GM12878 (cell line): Measurements from ENCODE around the gene LMO2. TPM values are rescaled to one million over a fixed set of nuclear protein-coding genes. Genes with fewer than 3 reads are reported as not detected.

Source experiments
- ATAC-seq: fragments of 200-7000 bp; cut with Tn5 transposase; 3 replicates; pipeline ENCODE4 v1.9.1; 2020; ENCODE audit warnings: mild to moderate bottlenecking, moderate library complexity
- BruUV-seq: library from RNA; stranded (reverse); fragments of 400-500 nt; replicated peaks from 2 replicates; lab custom pipeline; 2021; lab: Mats Ljungman, UMichigan
- CTCF ChIA-PET: fragments of 300-600 bp; sonication (Branson Sonifier 250); formaldehyde crosslinking; extraction: SDS; loops from one replicate; lab custom pipeline; 2021; ENCODE audit warnings: inconsistent platforms; lab: Yijun Ruan, JAX
- POLR2A ChIA-PET: fragments of 350-600 bp; formaldehyde crosslinking; extraction: SDS; loops from one replicate; lab custom pipeline; 2021; ENCODE audit warnings: inconsistent platforms; lab: Charles Lee
- RAD21 ChIA-PET: fragments of 300-600 bp; sonication (Branson Sonifier 250); formaldehyde crosslinking; loops from one replicate; lab custom pipeline; 2023; ENCODE audit warnings: antibody characterized with exemption; ENCODE audit not compliant: unreplicated experiment; lab: Charles Lee
- SMC1A ChIA-PET: fragments of 300-600 bp; sonication (Branson Sonifier 250); formaldehyde crosslinking; loops from one replicate; lab custom pipeline; 2023; ENCODE audit not compliant: unreplicated experiment, uncharacterized antibody; lab: Charles Lee
- DNase-seq: peaks from one replicate; pipeline ENCODE4 v3.0.0-alpha.2; 2011; ENCODE audit warnings: low read depth, low spot score
- FAIRE-seq: peaks from 3 replicates; lab custom pipeline; 2011; peaks lifted over from hg19 to GRCh38; lab: Jason Lieb, UNC
- H2AFZ ChIP-seq: 2 replicates; pipeline ENCODE4 v1.6.0; 2011; ENCODE audit warnings: low read depth, low read length, control low read depth; ENCODE audit not compliant: control insufficient read depth
- H3K27ac ChIP-seq: 2 replicates; pipeline ENCODE4 v1.5.1; 2011; ENCODE audit warnings: control low read depth; ENCODE audit not compliant: control insufficient read depth, insufficient read depth
- H3K27me3 ChIP-seq, 2 experiments: replicated peaks in 1 of 2; 2 replicates each; pipeline versions ENCODE4 v1.6.0 to v1.6.1; 2011; ENCODE audit warnings: low read length in 1 of 2; ENCODE audit not compliant: control insufficient read depth in 2 of 2, insufficient read depth in 2 of 2
- H3K36me3 ChIP-seq, 2 experiments: 2 replicates each; pipeline ENCODE4 v1.5.1; 2011; ENCODE audit warnings: low read length in 1 of 2; ENCODE audit not compliant: control insufficient read depth in 2 of 2, insufficient read depth in 2 of 2
- H3K4me1 ChIP-seq: 2 replicates; pipeline ENCODE4 v1.6.1; 2011; ENCODE audit warnings: mild to moderate bottlenecking, low read length, moderate library complexity, mixed read lengths; ENCODE audit not compliant: control insufficient read depth, insufficient read depth
- H3K4me2 ChIP-seq: 2 replicates; pipeline ENCODE4 v1.6.0; 2011; ENCODE audit warnings: control low read depth; ENCODE audit not compliant: control insufficient read depth, insufficient read depth
- H3K4me3 ChIP-seq: fragments of 200-600 bp; sonication (generic); 2 replicates; pipeline ENCODE4 v1.5.1; 2016
- H3K79me2 ChIP-seq: 2 replicates; pipeline ENCODE4 v1.6.0; 2011; ENCODE audit warnings: low read length; ENCODE audit not compliant: control insufficient read depth, insufficient read depth
- H3K9ac ChIP-seq: 2 replicates; pipeline ENCODE4 v1.8.0; 2011; ENCODE audit warnings: low read length, control low read depth, mixed read lengths; ENCODE audit not compliant: control insufficient read depth, insufficient read depth
- H3K9me3 ChIP-seq: replicated peaks from 3 replicates; pipeline ENCODE4 v1.5.1; 2011; ENCODE audit warnings: mild to moderate bottlenecking, low read length; ENCODE audit not compliant: control insufficient read depth, insufficient read depth
- H4K20me1 ChIP-seq: 2 replicates; pipeline ENCODE4 v1.6.0; 2011; ENCODE audit not compliant: control insufficient read depth, insufficient read depth
- BHLHE40 ChIP-seq, 2 experiments: fragments of 450-650 bp in 1 of 2; IDR thresholded peaks; 2 replicates each; pipeline ENCODE4 v1.6.1; 2011 to 2017; ENCODE audit warnings: low read depth in 2 of 2, borderline replicate concordance in 1 of 2, improper control_type of control experiment in 1 of 2, low read length in 1 of 2, mild to moderate bottlenecking in 1 of 2
- BRCA1 ChIP-seq: IDR thresholded peaks from 2 replicates; pipeline ENCODE4 v1.6.1; 2011; ENCODE audit warnings: low read depth, low read length, improper control_type of control experiment
- EP300 ChIP-seq, 2 experiments: fragments of 150-350 bp in 1 of 2; IDR thresholded peaks; 2 replicates each; pipeline ENCODE4 v1.6.1; 2011 to 2012; ENCODE audit warnings: low read depth in 2 of 2, low read length in 2 of 2, borderline replicate concordance in 1 of 2, improper control_type of control experiment in 1 of 2, inconsistent platforms in 1 of 2; ENCODE audit not compliant: control insufficient read depth in 1 of 2
- EZH2 ChIP-seq: IDR thresholded peaks from 2 replicates; pipeline ENCODE4 v1.6.1; 2012; ENCODE audit warnings: low read depth, mild to moderate bottlenecking, control low read depth, inconsistent platforms, low read length, borderline replicate concordance; ENCODE audit not compliant: control insufficient read depth
- HDAC2 ChIP-seq: fragments of 200-600 bp; sonication (generic); IDR thresholded peaks from 2 replicates; pipeline ENCODE4 v1.6.1; 2017
- MTA2 ChIP-seq: fragments of 450-650 bp; IDR thresholded peaks from 2 replicates; pipeline ENCODE4 v1.6.1; 2016; ENCODE audit warnings: low read depth, mild to moderate bottlenecking, moderate library complexity
- NFYA ChIP-seq: IDR thresholded peaks from 2 replicates; pipeline ENCODE4 v1.6.1; 2011; ENCODE audit warnings: low read depth, mild to moderate bottlenecking, low read length, improper control_type of control experiment, borderline replicate concordance
- NR2C1 ChIP-seq: fragments of 450-650 bp; IDR thresholded peaks from 2 replicates; pipeline ENCODE4 v1.6.1; 2017; ENCODE audit warnings: antibody characterized with exemption, mild to moderate bottlenecking, moderate library complexity
- PML ChIP-seq: IDR thresholded peaks from 2 replicates; pipeline ENCODE4 v1.6.1; 2012; ENCODE audit warnings: low read length, inconsistent platforms
- POLR2AphosphoS5 ChIP-seq: IDR thresholded peaks from 2 replicates; pipeline ENCODE4 v1.6.1; 2011; ENCODE audit warnings: mild to moderate bottlenecking, low read length, inconsistent platforms
- SMC3 ChIP-seq: IDR thresholded peaks from 2 replicates; pipeline ENCODE4 v1.6.1; 2011; ENCODE audit warnings: low read length, improper control_type of control experiment, borderline replicate concordance
- TCF12 ChIP-seq: IDR thresholded peaks from 2 replicates; pipeline ENCODE4 v1.6.1; 2011; ENCODE audit warnings: low read depth, mild to moderate bottlenecking, low read length
- ZBED1 ChIP-seq: IDR thresholded peaks from 2 replicates; pipeline ENCODE4 v1.6.1; 2016; ENCODE audit warnings: borderline replicate concordance
- ZNF207 ChIP-seq: fragments of 450-650 bp; IDR thresholded peaks from 2 replicates; pipeline ENCODE4 v1.6.1; 2014; ENCODE audit warnings: antibody characterized with exemption, mild to moderate bottlenecking, borderline replicate concordance
- ZZZ3 ChIP-seq: IDR thresholded peaks from 2 replicates; pipeline ENCODE4 v1.6.1; 2011; ENCODE audit warnings: low read depth; ENCODE audit not compliant: control insufficient read depth, insufficient read length
- WGBS: methylation state at CpG from one replicate; pipeline ENCODE4 v1.1.6; 2016; ENCODE audit warnings: low lambda C conversion rate; ENCODE audit not compliant: insufficient replicate concordance, insufficient coverage; ENCODE audit errors: missing lambda C conversion rate; 5-methylcytosine and 5-hydroxymethylcytosine counted together
- in situ Hi-C: fragments of 300-500 bp; cut with MboI; formaldehyde crosslinking; loops from 9 replicates; pipeline ENCODE4 v1.14.3; 2018; ENCODE audit warnings: mixed read lengths
- intact Hi-C: fragments of 100-400 bp; cut with micrococcal nuclease; formaldehyde crosslinking; loops from one replicate; pipeline ENCODE4 v1.14.2; 2022; ENCODE audit not compliant: unreplicated experiment
- polyA plus RNA-seq, 11 experiments: library from polyadenylated mRNA; depleted of rRNA in 4 of 11; unstranded in 6 of 11; stranded (reverse) in 5 of 11; fragments of >200 nt; fragmentation: Nextera tagmentation in 4 of 11; fragmentation: Illumina TruSeq in 1 of 11; extraction: Ambion mirVana in 4 of 11; extraction: Trizol in 1 of 11; gene quantifications; 1 replicate in 1 of 11; 2 replicates in 10 of 11; pipeline versions ENCODE4 v1.2.1 to v1.2.3, GENCODE V29; 2011 to 2016; ENCODE audit warnings: inconsistent platforms in 2 of 11, missing spikeins in 2 of 11, low read depth in 1 of 11
- total RNA-seq, 4 experiments: library from RNA; depleted of rRNA in 3 of 4; stranded (reverse); fragments of >200 nt in 3 of 4; fragmentation: Illumina TruSeq in 1 of 4; extraction: Trizol in 1 of 4; gene quantifications; 2 replicates each; pipeline versions ENCODE4 v1.2.1 to v1.2.3, GENCODE V29; 2013 to 2021
- TF ChIP-seq, protein P1 (sequence below): fragments of 450-650 bp; formaldehyde crosslinking; IDR thresholded peaks from 2 replicates; pipeline ENCODE4 v1.5.0; 2022; ENCODE audit warnings: mild to moderate bottlenecking, missing genetic modification characterization
- TF ChIP-seq, protein P2 (sequence below): IDR thresholded peaks from 2 replicates; pipeline ENCODE4 v1.6.1; 2012; ENCODE audit warnings: low read depth, low read length, improper control_type of control experiment
- TF ChIP-seq, protein P3 (sequence below): IDR thresholded peaks from 2 replicates; pipeline ENCODE4 v1.6.1; 2012; ENCODE audit warnings: low read length, inconsistent platforms

Gene LMO2
- total and polyA plus RNA-seq, 10 of the 15 experiments (the other 5 are each of a cell fraction or from before 2014, with no cell fraction given) = 0.29 to 1.9 (median 1.1) TPM; not detected in 1

DNA sequence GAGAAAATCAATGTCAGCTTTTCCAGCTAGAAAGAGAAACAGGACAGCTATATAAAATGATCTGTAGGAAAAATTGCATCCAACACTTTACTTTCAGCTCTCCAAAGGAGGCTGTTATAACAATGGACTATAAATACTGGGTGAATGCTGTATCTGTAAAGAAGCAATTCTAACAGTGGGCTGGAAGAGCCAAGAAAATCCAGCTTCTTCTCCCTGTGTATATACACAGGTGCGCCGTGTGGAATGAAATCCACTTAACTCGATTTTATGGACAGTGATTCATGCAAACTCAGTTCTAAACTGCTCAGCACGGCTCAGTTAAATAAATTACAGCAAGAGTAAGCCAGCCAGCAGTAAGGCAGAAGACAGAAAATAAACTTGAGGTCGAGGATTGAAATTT, 32.5 kb upstream of the LMO2 start:
- Histone ChIP-seq H3K9ac (no peak overlapping the region), H3K79me2 (no peaks in the 10 kb centered on the region), H3K27ac (no peak overlapping the region), H3K4me2 (no peak overlapping the region), H3K36me3 (no peaks in the 10 kb centered on the region), H3K9me3 (peaks cover 2% of the 10 kb centered on the region; the same call in 1 of the 3 replicates), H3K4me1 (peaks cover 18% of the 10 kb centered on the region), H3K4me3 (no peak overlapping the region), H3K27me3 (no peaks in the 10 kb centered on the region), H4K20me1 (no peaks in the 10 kb centered on the region), H2AFZ (no peak overlapping the region)
- intact Hi-C loops (loop anchor here (5.0 kb wide), 1 partner anchor 67 kb away; no protein-coding TSS in a partner anchor), in situ Hi-C loops (no loop called here)
- CTCF ChIA-PET = interaction anchor here (1.3 kb wide), 1 partner anchor 9 kb away, joined by 4 read pairs; no protein-coding TSS in a partner anchor
- ATAC-seq (no peak), DNase-seq (no peak), FAIRE-seq (no peak)
- RAD21 ChIA-PET = no interaction called here
- SMC1A ChIA-PET = interaction anchor here (0.6 to 2.8 kb wide), 4 partner anchors 9 to 239 kb away, joined by 3 to 7 read pairs (median 4); no protein-coding TSS in a partner anchor
- TF ChIP-seq POLR2AphosphoS5 (no peak), HDAC2 (no peak), EP300 (IDR thresholded peaks at IDR 0.05; ENCODE audit: borderline replicate concordance in 1 of 2, control insufficient read depth in 1 of 2, low read depth in 2 of 2, low read length in 2 of 2) (no peak), BRCA1 (no peak), PML (no peak), NFYA (no peak), ZZZ3 (no peak), TCF12 (no peak), SMC3 (no peak), ZBED1 (no peak), EZH2 (no peak), BHLHE40 (IDR thresholded peaks at IDR 0.05; ENCODE audit: borderline replicate concordance in 1 of 2, low read depth in 2 of 2, low read length in 1 of 2) (no peak), MTA2 (no peak), NR2C1 (no peak), ZNF207 (no peak)
- TF ChIP-seq, protein P1, sequence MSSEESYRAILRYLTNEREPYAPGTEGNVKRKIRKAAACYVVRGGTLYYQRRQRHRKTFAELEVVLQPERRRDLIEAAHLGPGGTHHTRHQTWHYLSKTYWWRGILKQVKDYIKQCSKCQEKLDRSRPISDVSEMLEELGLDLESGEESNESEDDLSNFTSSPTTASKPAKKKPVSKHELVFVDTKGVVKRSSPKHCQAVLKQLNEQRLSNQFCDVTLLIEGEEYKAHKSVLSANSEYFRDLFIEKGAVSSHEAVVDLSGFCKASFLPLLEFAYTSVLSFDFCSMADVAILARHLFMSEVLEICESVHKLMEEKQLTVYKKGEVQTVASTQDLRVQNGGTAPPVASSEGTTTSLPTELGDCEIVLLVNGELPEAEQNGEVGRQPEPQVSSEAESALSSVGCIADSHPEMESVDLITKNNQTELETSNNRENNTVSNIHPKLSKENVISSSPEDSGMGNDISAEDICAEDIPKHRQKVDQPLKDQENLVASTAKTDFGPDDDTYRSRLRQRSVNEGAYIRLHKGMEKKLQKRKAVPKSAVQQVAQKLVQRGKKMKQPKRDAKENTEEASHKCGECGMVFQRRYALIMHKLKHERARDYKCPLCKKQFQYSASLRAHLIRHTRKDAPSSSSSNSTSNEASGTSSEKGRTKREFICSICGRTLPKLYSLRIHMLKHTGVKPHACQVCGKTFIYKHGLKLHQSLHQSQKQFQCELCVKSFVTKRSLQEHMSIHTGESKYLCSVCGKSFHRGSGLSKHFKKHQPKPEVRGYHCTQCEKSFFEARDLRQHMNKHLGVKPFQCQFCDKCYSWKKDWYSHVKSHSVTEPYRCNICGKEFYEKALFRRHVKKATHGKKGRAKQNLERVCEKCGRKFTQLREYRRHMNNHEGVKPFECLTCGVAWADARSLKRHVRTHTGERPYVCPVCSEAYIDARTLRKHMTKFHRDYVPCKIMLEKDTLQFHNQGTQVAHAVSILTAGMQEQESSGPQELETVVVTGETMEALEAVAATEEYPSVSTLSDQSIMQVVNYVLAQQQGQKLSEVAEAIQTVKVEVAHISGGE (CRISPR knock-in tag) = no peak
- TF ChIP-seq, protein P2, sequence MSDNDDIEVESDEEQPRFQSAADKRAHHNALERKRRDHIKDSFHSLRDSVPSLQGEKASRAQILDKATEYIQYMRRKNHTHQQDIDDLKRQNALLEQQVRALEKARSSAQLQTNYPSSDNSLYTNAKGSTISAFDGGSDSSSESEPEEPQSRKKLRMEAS = no peak
- TF ChIP-seq, protein P3, sequence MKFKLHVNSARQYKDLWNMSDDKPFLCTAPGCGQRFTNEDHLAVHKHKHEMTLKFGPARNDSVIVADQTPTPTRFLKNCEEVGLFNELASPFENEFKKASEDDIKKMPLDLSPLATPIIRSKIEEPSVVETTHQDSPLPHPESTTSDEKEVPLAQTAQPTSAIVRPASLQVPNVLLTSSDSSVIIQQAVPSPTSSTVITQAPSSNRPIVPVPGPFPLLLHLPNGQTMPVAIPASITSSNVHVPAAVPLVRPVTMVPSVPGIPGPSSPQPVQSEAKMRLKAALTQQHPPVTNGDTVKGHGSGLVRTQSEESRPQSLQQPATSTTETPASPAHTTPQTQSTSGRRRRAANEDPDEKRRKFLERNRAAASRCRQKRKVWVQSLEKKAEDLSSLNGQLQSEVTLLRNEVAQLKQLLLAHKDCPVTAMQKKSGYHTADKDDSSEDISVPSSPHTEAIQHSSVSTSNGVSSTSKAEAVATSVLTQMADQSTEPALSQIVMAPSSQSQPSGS = no peak
- POLR2A ChIA-PET = no interaction called here
- no TSS peak for BruUV-seq
- WGBS = 68% methylated on average over 5 of the region's 5 CpGs
